ENCODE data around the gene HSD17B8.

HSD17B8 gene

DNA sequence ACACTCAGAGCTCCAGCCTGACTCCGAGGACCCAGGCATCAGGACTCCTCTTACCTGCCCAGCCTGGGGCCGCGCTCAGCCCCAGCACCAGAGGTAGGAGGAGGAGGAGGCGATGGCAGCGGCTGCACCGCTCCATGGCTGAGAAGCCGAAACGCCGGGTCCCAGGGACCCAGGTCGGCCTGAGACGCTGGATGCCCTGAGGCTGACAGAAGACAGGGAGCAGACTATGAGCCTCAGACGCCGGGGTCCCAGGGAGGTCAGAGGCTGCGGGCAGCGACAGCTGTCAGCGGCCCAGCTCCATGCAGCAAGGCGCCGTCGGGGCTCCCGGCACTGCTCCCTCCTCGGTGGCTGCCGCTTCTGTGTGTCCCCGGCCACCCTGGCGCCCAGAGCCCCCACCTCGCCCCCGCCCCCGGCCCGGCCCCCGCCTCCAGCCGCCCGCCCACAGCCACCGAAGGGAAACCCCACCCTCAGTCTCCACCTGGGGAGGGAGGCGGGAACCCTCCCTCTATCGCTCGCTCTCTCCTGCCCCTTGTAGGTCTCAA is 12.3 kb upstream of the HSD17B8 start, which contains the start of gene COL11A2:
COL11A2 (minus strand) TSS at position 363 of the 542 bp plus-strand sequence; CDS start at position 136, 227 bp downstream.
- no peak within 1 kb of the TSS for H3K4me3 ChIP-seq (replicated peaks; ENCODE audit: insufficient read depth, low read length)
- TF ChIP-seq POLR2AphosphoS5 (IDR thresholded peaks at IDR 0.05; ENCODE audit: low read depth) (no peak), SPI1 (IDR thresholded peaks at IDR 0.05; ENCODE audit: borderline replicate concordance, low read depth) (no peak), GABPA (IDR thresholded peaks at IDR 0.05; ENCODE audit: low read depth) (no peak)
- TF ChIP-seq, protein P1, sequence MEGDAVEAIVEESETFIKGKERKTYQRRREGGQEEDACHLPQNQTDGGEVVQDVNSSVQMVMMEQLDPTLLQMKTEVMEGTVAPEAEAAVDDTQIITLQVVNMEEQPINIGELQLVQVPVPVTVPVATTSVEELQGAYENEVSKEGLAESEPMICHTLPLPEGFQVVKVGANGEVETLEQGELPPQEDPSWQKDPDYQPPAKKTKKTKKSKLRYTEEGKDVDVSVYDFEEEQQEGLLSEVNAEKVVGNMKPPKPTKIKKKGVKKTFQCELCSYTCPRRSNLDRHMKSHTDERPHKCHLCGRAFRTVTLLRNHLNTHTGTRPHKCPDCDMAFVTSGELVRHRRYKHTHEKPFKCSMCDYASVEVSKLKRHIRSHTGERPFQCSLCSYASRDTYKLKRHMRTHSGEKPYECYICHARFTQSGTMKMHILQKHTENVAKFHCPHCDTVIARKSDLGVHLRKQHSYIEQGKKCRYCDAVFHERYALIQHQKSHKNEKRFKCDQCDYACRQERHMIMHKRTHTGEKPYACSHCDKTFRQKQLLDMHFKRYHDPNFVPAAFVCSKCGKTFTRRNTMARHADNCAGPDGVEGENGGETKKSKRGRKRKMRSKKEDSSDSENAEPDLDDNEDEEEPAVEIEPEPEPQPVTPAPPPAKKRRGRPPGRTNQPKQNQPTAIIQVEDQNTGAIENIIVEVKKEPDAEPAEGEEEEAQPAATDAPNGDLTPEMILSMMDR (IDR thresholded peaks at IDR 0.05; ENCODE audit: insufficient read depth, low read length) = no peak
- TF ChIP-seq, protein P2, sequence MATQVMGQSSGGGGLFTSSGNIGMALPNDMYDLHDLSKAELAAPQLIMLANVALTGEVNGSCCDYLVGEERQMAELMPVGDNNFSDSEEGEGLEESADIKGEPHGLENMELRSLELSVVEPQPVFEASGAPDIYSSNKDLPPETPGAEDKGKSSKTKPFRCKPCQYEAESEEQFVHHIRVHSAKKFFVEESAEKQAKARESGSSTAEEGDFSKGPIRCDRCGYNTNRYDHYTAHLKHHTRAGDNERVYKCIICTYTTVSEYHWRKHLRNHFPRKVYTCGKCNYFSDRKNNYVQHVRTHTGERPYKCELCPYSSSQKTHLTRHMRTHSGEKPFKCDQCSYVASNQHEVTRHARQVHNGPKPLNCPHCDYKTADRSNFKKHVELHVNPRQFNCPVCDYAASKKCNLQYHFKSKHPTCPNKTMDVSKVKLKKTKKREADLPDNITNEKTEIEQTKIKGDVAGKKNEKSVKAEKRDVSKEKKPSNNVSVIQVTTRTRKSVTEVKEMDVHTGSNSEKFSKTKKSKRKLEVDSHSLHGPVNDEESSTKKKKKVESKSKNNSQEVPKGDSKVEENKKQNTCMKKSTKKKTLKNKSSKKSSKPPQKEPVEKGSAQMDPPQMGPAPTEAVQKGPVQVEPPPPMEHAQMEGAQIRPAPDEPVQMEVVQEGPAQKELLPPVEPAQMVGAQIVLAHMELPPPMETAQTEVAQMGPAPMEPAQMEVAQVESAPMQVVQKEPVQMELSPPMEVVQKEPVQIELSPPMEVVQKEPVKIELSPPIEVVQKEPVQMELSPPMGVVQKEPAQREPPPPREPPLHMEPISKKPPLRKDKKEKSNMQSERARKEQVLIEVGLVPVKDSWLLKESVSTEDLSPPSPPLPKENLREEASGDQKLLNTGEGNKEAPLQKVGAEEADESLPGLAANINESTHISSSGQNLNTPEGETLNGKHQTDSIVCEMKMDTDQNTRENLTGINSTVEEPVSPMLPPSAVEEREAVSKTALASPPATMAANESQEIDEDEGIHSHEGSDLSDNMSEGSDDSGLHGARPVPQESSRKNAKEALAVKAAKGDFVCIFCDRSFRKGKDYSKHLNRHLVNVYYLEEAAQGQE (IDR thresholded peaks at IDR 0.05; ENCODE audit: insufficient replicate concordance, low read depth) = no peak
- H3K27ac ChIP-seq (replicated peaks) = no peak within 1 kb of the TSS
- peaks cover 19% of the 10 kb centered on the region for H3K27me3 ChIP-seq (ENCODE audit: insufficient read depth, poor library complexity, severe bottlenecking)
- DNase-seq (ENCODE audit: low read depth in 1 of 2, low spot score in 1 of 2) = no peak

DNA sequence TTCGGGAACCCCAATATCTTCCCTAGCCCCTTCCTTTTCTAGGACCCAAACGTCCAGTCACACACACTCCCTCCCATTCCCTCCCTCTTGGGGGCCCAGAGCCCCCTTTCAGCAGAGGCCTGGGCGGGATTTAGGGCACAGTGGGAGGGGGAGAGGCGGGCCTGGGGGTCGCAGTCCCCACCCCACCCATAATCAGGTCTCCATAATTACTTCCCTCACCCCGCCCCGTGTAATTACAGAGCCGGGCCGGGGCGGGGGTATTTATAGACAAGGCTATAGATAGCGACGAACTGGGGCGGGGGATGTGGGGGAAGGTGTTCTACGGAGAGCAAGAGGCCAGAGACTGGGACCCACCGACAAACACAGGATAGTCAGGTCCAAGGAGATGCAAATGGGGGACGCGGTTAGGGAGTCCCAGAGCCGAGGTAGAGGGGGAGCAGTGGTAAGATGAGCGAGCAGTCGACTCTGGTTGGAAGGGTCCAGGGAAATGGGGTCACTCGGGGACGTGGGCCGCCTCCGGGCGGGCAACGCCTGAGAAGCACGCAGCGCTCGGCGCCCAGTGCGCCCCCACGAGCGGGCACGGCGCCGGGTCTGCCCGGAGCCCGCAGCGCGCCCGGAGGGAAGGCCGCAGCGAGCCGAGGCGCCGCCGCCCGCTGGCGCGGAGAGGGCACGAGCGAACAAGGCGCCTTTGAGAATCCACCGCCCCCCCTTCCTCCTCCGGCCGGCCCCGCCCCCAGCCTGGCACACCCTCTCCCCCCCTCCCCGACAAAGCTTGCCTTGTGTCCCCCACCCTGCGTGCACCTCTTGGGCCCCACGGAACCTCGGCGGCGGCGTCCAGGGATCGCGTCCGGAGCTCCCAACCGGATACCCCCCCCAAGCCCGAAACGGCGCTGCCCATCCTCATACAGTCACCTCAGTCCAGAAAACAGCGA is 11.5 kb upstream of the HSD17B8 start:
- DNase-seq (ENCODE audit: low read depth in 1 of 2, low spot score in 1 of 2) = no peak
- H3K27ac ChIP-seq (replicated peaks) = no peak overlapping the region
- H3K27me3 ChIP-seq (ENCODE audit: insufficient read depth, poor library complexity, severe bottlenecking) = peaks cover 19% of the 10 kb centered on the region
- no peak overlapping the region for H3K4me3 ChIP-seq (replicated peaks; ENCODE audit: insufficient read depth, low read length)
- TF ChIP-seq, protein P2 (IDR thresholded peaks at IDR 0.05; ENCODE audit: insufficient replicate concordance, low read depth) = no peak
- TF ChIP-seq, protein P1 (IDR thresholded peaks at IDR 0.05; ENCODE audit: insufficient read depth, low read length) = no peak
- TF ChIP-seq SPI1 (IDR thresholded peaks at IDR 0.05; ENCODE audit: borderline replicate concordance, low read depth) (no peak), POLR2AphosphoS5 (IDR thresholded peaks at IDR 0.05; ENCODE audit: low read depth) (no peak), GABPA (IDR thresholded peaks at IDR 0.05; ENCODE audit: low read depth) (no peak)

DNA sequence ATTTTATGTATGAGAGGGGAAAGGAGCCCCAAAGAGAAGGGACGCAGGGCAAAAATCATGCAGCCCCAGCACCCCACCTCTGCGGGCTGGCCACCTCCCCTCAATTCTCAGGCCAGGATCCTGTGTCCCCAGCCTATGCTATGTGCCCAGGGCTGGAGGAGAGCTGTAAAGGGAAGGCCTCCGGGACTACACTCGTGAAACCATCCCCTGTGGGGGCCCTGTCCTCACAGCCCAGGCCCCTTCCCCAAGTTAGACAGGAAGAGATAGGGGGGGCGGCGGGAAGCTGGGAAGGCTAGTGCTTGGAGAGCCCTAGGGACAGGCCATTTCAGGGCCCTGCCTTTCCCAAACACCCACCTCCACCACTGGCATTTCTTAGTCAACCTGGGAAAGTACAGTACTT is 10.8 kb upstream of the HSD17B8 start:
- no peak for TF ChIP-seq GABPA (IDR thresholded peaks at IDR 0.05; ENCODE audit: low read depth)
- Histone ChIP-seq H3K4me3 (replicated peaks; ENCODE audit: insufficient read depth, low read length) (no peak overlapping the region), H3K27ac (replicated peaks) (no peak overlapping the region), H3K27me3 (ENCODE audit: insufficient read depth, poor library complexity, severe bottlenecking) (peaks cover 19% of the 10 kb centered on the region)
- DNase-seq (ENCODE audit: low read depth in 1 of 2, low spot score in 1 of 2) = no peak

DNA sequence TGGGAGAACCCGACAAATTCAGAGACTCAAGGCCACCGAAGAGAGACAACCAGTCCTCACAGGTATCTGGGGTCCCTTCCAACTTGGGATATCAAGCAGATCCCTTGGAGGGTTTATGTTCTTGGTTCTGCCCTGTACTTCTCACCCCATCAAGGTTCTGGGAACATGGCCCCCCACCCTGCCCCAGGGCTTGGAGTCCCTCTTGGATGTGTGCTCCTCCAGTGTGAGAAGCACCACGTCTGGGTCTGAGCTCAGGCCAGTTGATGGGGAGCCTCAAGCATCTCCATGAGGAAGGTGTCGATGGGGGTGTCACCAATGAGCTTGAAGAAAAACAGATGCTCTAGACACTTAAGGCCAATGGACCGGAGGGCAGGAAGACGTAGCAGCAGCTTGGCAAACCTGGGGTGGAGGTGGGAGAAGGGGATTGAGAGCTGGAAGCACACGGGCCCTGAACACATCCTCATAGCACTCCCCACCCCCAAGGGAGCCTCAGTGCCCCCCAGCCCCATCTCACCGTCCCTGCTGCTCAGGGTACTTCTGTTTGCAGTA is 9.9 kb upstream of the HSD17B8 start:
- TF ChIP-seq SPI1 (IDR thresholded peaks at IDR 0.05; ENCODE audit: borderline replicate concordance, low read depth) (no peak), POLR2AphosphoS5 (IDR thresholded peaks at IDR 0.05; ENCODE audit: low read depth) (no peak), GABPA (IDR thresholded peaks at IDR 0.05; ENCODE audit: low read depth) (no peak)
- TF ChIP-seq, protein P2 (IDR thresholded peaks at IDR 0.05; ENCODE audit: insufficient replicate concordance, low read depth) = no peak
- TF ChIP-seq, protein P1 (IDR thresholded peaks at IDR 0.05; ENCODE audit: insufficient read depth, low read length) = no peak
- H3K27me3 ChIP-seq (ENCODE audit: insufficient read depth, poor library complexity, severe bottlenecking) = peaks cover 19% of the 10 kb centered on the region
- no peak overlapping the region for H3K27ac ChIP-seq (replicated peaks)
- DNase-seq (ENCODE audit: low read depth in 1 of 2, low spot score in 1 of 2) = no peak
- no peak overlapping the region for H3K4me3 ChIP-seq (replicated peaks; ENCODE audit: insufficient read depth, low read length)
